ENCODE results near the gene CHIT1.

DNA sequence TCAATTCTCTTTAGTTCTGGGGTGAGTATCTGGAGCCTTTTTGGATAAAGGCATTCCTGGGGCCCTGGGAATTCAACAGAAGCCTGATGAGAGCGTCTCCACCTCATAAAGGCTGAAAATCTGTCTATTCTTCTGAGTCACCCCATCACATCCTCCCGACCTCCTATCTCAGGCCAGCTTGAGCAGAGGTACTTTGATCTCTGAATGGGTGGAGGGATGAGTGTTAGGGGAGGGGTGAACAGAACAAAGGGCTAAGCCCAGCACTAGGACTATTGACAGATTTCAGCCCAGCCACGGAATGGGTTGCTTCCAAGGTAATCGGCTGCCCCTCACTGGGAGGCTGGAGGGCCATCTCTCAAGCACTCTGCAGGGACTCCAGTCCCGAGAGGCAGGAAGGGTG lies 51.4 kb downstream of the CHIT1 start:
- TF ChIP-seq, protein P1, sequence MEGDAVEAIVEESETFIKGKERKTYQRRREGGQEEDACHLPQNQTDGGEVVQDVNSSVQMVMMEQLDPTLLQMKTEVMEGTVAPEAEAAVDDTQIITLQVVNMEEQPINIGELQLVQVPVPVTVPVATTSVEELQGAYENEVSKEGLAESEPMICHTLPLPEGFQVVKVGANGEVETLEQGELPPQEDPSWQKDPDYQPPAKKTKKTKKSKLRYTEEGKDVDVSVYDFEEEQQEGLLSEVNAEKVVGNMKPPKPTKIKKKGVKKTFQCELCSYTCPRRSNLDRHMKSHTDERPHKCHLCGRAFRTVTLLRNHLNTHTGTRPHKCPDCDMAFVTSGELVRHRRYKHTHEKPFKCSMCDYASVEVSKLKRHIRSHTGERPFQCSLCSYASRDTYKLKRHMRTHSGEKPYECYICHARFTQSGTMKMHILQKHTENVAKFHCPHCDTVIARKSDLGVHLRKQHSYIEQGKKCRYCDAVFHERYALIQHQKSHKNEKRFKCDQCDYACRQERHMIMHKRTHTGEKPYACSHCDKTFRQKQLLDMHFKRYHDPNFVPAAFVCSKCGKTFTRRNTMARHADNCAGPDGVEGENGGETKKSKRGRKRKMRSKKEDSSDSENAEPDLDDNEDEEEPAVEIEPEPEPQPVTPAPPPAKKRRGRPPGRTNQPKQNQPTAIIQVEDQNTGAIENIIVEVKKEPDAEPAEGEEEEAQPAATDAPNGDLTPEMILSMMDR (IDR thresholded peaks at IDR 0.05), result no peak
- TF ChIP-seq POLR2A (IDR thresholded peaks at IDR 0.05), result no peak
